IMR-90 (cell line): ENCODE data around the gene PIP5K1B.

Source experiments
- BHLHE40 ChIP-seq: fragments of 150-350 bp; IDR thresholded peaks from 2 replicates; pipeline ENCODE4 v1.6.1; 2016; ENCODE audit warnings: mild to moderate bottlenecking, low read depth, low read length
- CEBPB ChIP-seq: IDR thresholded peaks from 2 replicates; pipeline ENCODE4 v1.6.1; 2012; ENCODE audit warnings: low read depth, low read length, improper control_type of control experiment
- CHD1 ChIP-seq: IDR thresholded peaks from 2 replicates; pipeline ENCODE4 v1.6.1; 2012; ENCODE audit warnings: low read depth, low read length, improper control_type of control experiment
- FOS ChIP-seq: fragments of 150-350 bp; IDR thresholded peaks from 2 replicates; pipeline ENCODE4 v1.6.1; 2016; ENCODE audit warnings: low read depth, low read length
- MAFK ChIP-seq: IDR thresholded peaks from 2 replicates; pipeline ENCODE4 v1.6.1; 2012; ENCODE audit warnings: low read depth, low read length, improper control_type of control experiment
- MAZ ChIP-seq: IDR thresholded peaks from 2 replicates; pipeline ENCODE4 v1.6.1; 2012; ENCODE audit warnings: low read depth, mild to moderate bottlenecking, low read length, improper control_type of control experiment, moderate library complexity, borderline replicate concordance
- NFE2L2 ChIP-seq: fragments of 150-350 bp; IDR thresholded peaks from 2 replicates; pipeline ENCODE4 v1.6.1; 2016; ENCODE audit warnings: low read depth, mild to moderate bottlenecking, low read length
- POLR2A ChIP-seq: IDR thresholded peaks from 2 replicates; pipeline ENCODE4 v1.6.1; 2012; ENCODE audit warnings: mild to moderate bottlenecking, low read depth, low read length
- RFX5 ChIP-seq: IDR thresholded peaks from 2 replicates; pipeline ENCODE4 v1.8.0; 2012; ENCODE audit warnings: low read depth, mild to moderate bottlenecking, low read length, moderate library complexity
- TF ChIP-seq, protein P1 (sequence below): conservative IDR thresholded peaks from 2 replicates; pipeline ENCODE4 v1.5.1; 2012; ENCODE audit warnings: mild to moderate bottlenecking, low read depth, low read length, improper control_type of control experiment

DNA sequence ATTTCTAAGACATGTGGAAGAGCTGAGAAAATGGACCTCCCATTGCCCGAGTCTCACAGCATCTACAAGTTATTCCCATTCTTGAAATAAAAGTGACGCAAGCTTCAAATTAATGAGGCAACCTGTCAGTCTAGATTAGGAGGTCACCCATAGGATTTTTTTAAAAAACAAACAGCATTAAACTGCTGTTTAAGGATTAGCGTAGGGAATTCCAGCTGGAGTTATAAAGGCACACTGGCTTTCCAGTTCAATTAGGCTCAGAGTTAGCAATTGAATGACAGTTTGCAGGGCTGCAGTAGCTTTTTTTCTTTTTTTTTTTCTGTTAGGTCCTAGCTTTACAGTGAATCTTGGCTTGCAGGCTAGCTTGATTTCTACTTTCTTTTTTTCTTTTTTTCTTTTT lies 292.6 kb downstream of the PIP5K1B start:
- no peak for TF ChIP-seq CEBPB
- TF ChIP-seq, protein P1, sequence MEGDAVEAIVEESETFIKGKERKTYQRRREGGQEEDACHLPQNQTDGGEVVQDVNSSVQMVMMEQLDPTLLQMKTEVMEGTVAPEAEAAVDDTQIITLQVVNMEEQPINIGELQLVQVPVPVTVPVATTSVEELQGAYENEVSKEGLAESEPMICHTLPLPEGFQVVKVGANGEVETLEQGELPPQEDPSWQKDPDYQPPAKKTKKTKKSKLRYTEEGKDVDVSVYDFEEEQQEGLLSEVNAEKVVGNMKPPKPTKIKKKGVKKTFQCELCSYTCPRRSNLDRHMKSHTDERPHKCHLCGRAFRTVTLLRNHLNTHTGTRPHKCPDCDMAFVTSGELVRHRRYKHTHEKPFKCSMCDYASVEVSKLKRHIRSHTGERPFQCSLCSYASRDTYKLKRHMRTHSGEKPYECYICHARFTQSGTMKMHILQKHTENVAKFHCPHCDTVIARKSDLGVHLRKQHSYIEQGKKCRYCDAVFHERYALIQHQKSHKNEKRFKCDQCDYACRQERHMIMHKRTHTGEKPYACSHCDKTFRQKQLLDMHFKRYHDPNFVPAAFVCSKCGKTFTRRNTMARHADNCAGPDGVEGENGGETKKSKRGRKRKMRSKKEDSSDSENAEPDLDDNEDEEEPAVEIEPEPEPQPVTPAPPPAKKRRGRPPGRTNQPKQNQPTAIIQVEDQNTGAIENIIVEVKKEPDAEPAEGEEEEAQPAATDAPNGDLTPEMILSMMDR: no peak
- no peak for TF ChIP-seq NFE2L2
- TF ChIP-seq POLR2A: no peak
- no peak for TF ChIP-seq MAZ
- no peak for TF ChIP-seq CHD1
- TF ChIP-seq BHLHE40: no peak
- TF ChIP-seq RFX5: no peak
- no peak for TF ChIP-seq MAFK
- TF ChIP-seq FOS: no peak
